IMR-90 (cell line): ENCODE measurements around the gene ZNF547. TPM values are rescaled to one million over a fixed set of nuclear protein-coding genes. Genes with fewer than 3 reads are reported as not detected.

Source experiments
- ATAC-seq: fragments of 200-7000 bp; cut with Tn5 transposase; 2 replicates; pipeline ENCODE4 v1.9.1; 2020; ENCODE audit warnings: low read depth, mild to moderate bottlenecking, moderate library complexity
- BruUV-seq: library from RNA; stranded (reverse); fragments of 400-500 nt; replicated peaks from 2 replicates; lab custom pipeline; 2021; lab: Mats Ljungman, UMichigan
- CTCF ChIA-PET: fragments of 300-600 bp; formaldehyde crosslinking; extraction: SDS; loops from one replicate; lab custom pipeline; 2021; ENCODE audit warnings: antibody characterized with exemption; lab: Yijun Ruan, JAX
- POLR2A ChIA-PET: fragments of 300-600 bp; sonication (Branson Sonifier 250); formaldehyde crosslinking; loops from one replicate; lab custom pipeline; 2022; ENCODE audit warnings: antibody characterized with exemption; ENCODE audit not compliant: unreplicated experiment; lab: Charles Lee
- DNase-seq: peaks from one replicate; pipeline ENCODE4 v3.0.0; 2013
- H2AFZ ChIP-seq: replicated peaks from 2 replicates; pipeline ENCODE3; 2013; ENCODE audit warnings: low read length, mild to moderate bottlenecking; ENCODE audit not compliant: poor library complexity
- H2AK5ac ChIP-seq: 2 replicates; pipeline ENCODE4 v1.6.1; 2013; ENCODE audit warnings: low read depth, low read length, inconsistent platforms
- H2AK9ac ChIP-seq: replicated peaks from 2 replicates; pipeline ENCODE3; 2013; ENCODE audit warnings: mild to moderate bottlenecking, low read depth, low read length, moderate library complexity; ENCODE audit not compliant: poor library complexity
- H2BK120ac ChIP-seq: 2 replicates; pipeline ENCODE4 v1.6.1; 2013; ENCODE audit warnings: low read depth, low read length, inconsistent platforms
- H2BK15ac ChIP-seq: 3 replicates; pipeline ENCODE4 v1.6.1; 2013; ENCODE audit warnings: low read depth, low read length, inconsistent platforms
- H2BK20ac ChIP-seq: 2 replicates; pipeline ENCODE4 v1.6.1; 2013; ENCODE audit warnings: low read depth, mild to moderate bottlenecking, inconsistent platforms, low read length, moderate library complexity
- H2BK5ac ChIP-seq: 2 replicates; pipeline ENCODE4 v1.6.1; 2013; ENCODE audit warnings: mild to moderate bottlenecking, low read depth, low read length, inconsistent platforms; ENCODE audit not compliant: poor library complexity, severe bottlenecking
- H3K14ac ChIP-seq: replicated peaks from 2 replicates; pipeline ENCODE4 v1.6.1; 2013; ENCODE audit warnings: low read depth, low read length, inconsistent platforms
- H3K18ac ChIP-seq: 2 replicates; pipeline ENCODE4 v1.6.1; 2013; ENCODE audit warnings: low read depth, low read length, control low read depth
- H3K23ac ChIP-seq: 2 replicates; pipeline ENCODE4 v1.6.1; 2013; ENCODE audit warnings: low read depth, low read length, inconsistent platforms
- H3K27ac ChIP-seq: 2 replicates; pipeline ENCODE4 v1.5.1; 2013; ENCODE audit warnings: mild to moderate bottlenecking, control low read depth, low read length; ENCODE audit not compliant: insufficient read depth
- H3K27me3 ChIP-seq: 2 replicates; pipeline ENCODE4 v1.6.1; 2013; ENCODE audit warnings: low read length; ENCODE audit not compliant: control insufficient read depth, insufficient read depth
- H3K36me3 ChIP-seq: 2 replicates; pipeline ENCODE4 v1.6.1; 2013; ENCODE audit warnings: low read length, mixed read lengths; ENCODE audit not compliant: control insufficient read depth, insufficient read depth
- H3K4ac ChIP-seq: 2 replicates; pipeline ENCODE4 v1.6.1; 2013; ENCODE audit warnings: low read depth, low read length, inconsistent platforms
- H3K4me1 ChIP-seq: 2 replicates; pipeline ENCODE4 v1.6.1; 2013; ENCODE audit warnings: low read length, mixed read lengths; ENCODE audit not compliant: control insufficient read depth, insufficient read depth
- H3K4me2 ChIP-seq: 2 replicates; pipeline ENCODE4 v1.6.1; 2013; ENCODE audit warnings: low read depth, mild to moderate bottlenecking, control low read depth, low read length, moderate library complexity
- H3K4me3 ChIP-seq: 2 replicates; pipeline ENCODE4 v1.5.1; 2013; ENCODE audit warnings: low read depth, mild to moderate bottlenecking, control low read depth, low read length, moderate library complexity; ENCODE audit not compliant: insufficient read depth
- H3K56ac ChIP-seq: 2 replicates; pipeline ENCODE4 v1.6.1; 2013; ENCODE audit warnings: low read length, inconsistent platforms; ENCODE audit not compliant: insufficient read depth; ENCODE audit errors: extremely low read depth
- H3K79me1 ChIP-seq, 2 experiments: 2 replicates each; pipeline ENCODE4 v1.6.1; 2013; ENCODE audit warnings: low read length in 2 of 2, inconsistent platforms in 1 of 2, low read depth in 1 of 2
- H3K9ac ChIP-seq: 2 replicates; pipeline ENCODE4 v1.6.1; 2013; ENCODE audit warnings: low read depth, low read length, control low read depth
- H3K9me1 ChIP-seq: 2 replicates; pipeline ENCODE4 v1.6.1; 2013; ENCODE audit warnings: low read length, inconsistent platforms; ENCODE audit not compliant: insufficient read depth
- H3K9me3 ChIP-seq: 2 replicates; pipeline ENCODE4 v1.6.1; 2013; ENCODE audit warnings: low read length; ENCODE audit not compliant: control insufficient read depth, insufficient read depth
- H4K20me1 ChIP-seq: 2 replicates; pipeline ENCODE4 v1.6.1; 2013; ENCODE audit warnings: low read length, inconsistent platforms; ENCODE audit not compliant: insufficient read depth
- H4K5ac ChIP-seq: 2 replicates; pipeline ENCODE4 v1.6.1; 2013; ENCODE audit warnings: mild to moderate bottlenecking, low read depth, low read length, control low read depth
- H4K8ac ChIP-seq, 2 experiments: 2 replicates each; pipeline ENCODE4 v1.6.1; 2013; ENCODE audit warnings: low read depth in 2 of 2, low read length in 2 of 2, control low read depth in 1 of 2, inconsistent platforms in 1 of 2
- H4K91ac ChIP-seq: 2 replicates; pipeline ENCODE4 v1.6.1; 2013; ENCODE audit warnings: low read depth, low read length, inconsistent platforms; ENCODE audit not compliant: insufficient read depth
- CEBPB ChIP-seq: IDR thresholded peaks from 2 replicates; pipeline ENCODE4 v1.6.1; 2012; ENCODE audit warnings: low read depth, low read length, improper control_type of control experiment
- MAFK ChIP-seq: IDR thresholded peaks from 2 replicates; pipeline ENCODE4 v1.6.1; 2012; ENCODE audit warnings: low read depth, low read length, improper control_type of control experiment
- MXI1 ChIP-seq: IDR thresholded peaks from 2 replicates; pipeline ENCODE4 v1.6.1; 2012; ENCODE audit warnings: low read depth, mild to moderate bottlenecking, low read length, moderate library complexity, borderline replicate concordance
- WGBS, 2 experiments: methylation state at CpG; one replicate each; pipeline versions ENCODE4 v1.1.5 to v1.1.7; 2013; ENCODE audit warnings: missing lambda C conversion rate in 2 of 2; ENCODE audit not compliant: insufficient read length in 1 of 2; ENCODE audit errors: extremely low coverage in 2 of 2; 5-methylcytosine and 5-hydroxymethylcytosine counted together
- dilution Hi-C: fragments of 300-500 bp; cut with HindIII; formaldehyde crosslinking; loops from one replicate; pipeline ENCODE4 v1.14.3; 2018; ENCODE audit warnings: low sequenced_read_pairs; ENCODE audit not compliant: unreplicated experiment
- in situ Hi-C: fragments of 300-500 bp; cut with MboI; formaldehyde crosslinking; loops from 3 replicates; pipeline ENCODE4 v1.14.3; 2019; ENCODE audit warnings: low sequenced_read_pairs, inconsistent platforms, mixed read lengths
- intact Hi-C: fragments of 100-400 bp; cut with micrococcal nuclease; formaldehyde crosslinking; loops from 2 replicates; pipeline ENCODE4 v1.10.0; 2022
- polyA plus RNA-seq, 3 experiments: library from polyadenylated mRNA; depleted of rRNA; stranded (reverse); fragments of >200 nt; gene quantifications; 2 replicates each; pipeline ENCODE4 v1.2.3, GENCODE V29; 2012; ENCODE audit warnings: low replicate concordance in 1 of 3
- total RNA-seq: library from RNA; depleted of rRNA; stranded (reverse); fragments of >200 nt; gene quantifications from 2 replicates; pipeline ENCODE4 v1.2.3, GENCODE V29; 2012

The ZNF547 gene
- total and polyA plus RNA-seq, 2 of the 4 experiments (the other 2 are of a cell fraction) = 2.1 to 5.6 TPM

GRCh38 chr19:57362419-57362818, 932 bp upstream of the ZNF547 start:
- in situ Hi-C loops (no loop called here), dilution Hi-C loops (no loop called here), intact Hi-C loops (no loop called here)
- H3K9ac ChIP-seq = peak overlapping the region; percentile 73
- H2AFZ ChIP-seq = peak overlapping the region; percentile 91
- peaks cover 17 to 34% of the 10 kb centered on the region in 2 experiments; a peak in 3 of 4 replicates for H3K79me1 ChIP-seq
- no peaks in the 10 kb centered on the region for H3K4me1 ChIP-seq
- peak overlapping the region; percentile 54; the same call in 1 of the 2 replicates for H3K4me3 ChIP-seq
- peak overlapping the region; percentile 92; the same call in 1 of the 2 replicates for H3K23ac ChIP-seq
- peak overlapping the region; percentile 81 for H3K4ac ChIP-seq
- BruUV-seq = no TSS peak
- peak overlapping the region; percentile 73 for H2BK5ac ChIP-seq
- H4K8ac ChIP-seq = peak overlapping the region; percentile 97 to 99
- H2AK5ac ChIP-seq = peak overlapping the region; percentile 65; the same call in 1 of the 2 replicates
- peak overlapping the region; percentile 59; the same call in 1 of the 2 replicates for H3K56ac ChIP-seq
- H3K14ac ChIP-seq = peak overlapping the region; percentile 93
- DNase-seq (no peak), ATAC-seq (no peak)
- H3K9me1 ChIP-seq = no peaks in the 10 kb centered on the region; the same call in 1 of the 2 replicates
- ChIA-PET CTCF (no interaction called here), POLR2A (interaction anchor here (0.6 to 1.0 kb wide), 3 partner anchors 12 to 393 kb away, joined by 3 to 11 read pairs (median 4); partner anchors contain the start of genes ZNF304 and ZNF548)
- no CpG with 5 or more reads among the region's 2 CpGs for WGBS, 2 experiments
- H3K4me2 ChIP-seq = peak overlapping the region; percentile 81
- no peaks in the 10 kb centered on the region for H3K27me3 ChIP-seq
- peaks cover 15% of the 10 kb centered on the region for H3K36me3 ChIP-seq
- H2AK9ac ChIP-seq = no peak overlapping the region
- H3K9me3 ChIP-seq = no peaks in the 10 kb centered on the region
- H4K91ac ChIP-seq = peak overlapping the region; percentile 79
- TF ChIP-seq MXI1 (no peak), CEBPB (no peak), MAFK (no peak)
- H4K5ac ChIP-seq = peak overlapping the region; percentile 94
- H2BK15ac ChIP-seq = peak overlapping the region; percentile 77
- H2BK120ac ChIP-seq = peak overlapping the region; percentile 46; the same call in 1 of the 2 replicates
- no peak overlapping the region for H3K18ac ChIP-seq
- peak overlapping the region; percentile 76; the same call in 1 of the 2 replicates for H3K27ac ChIP-seq
- H2BK20ac ChIP-seq = no peak overlapping the region
- no peaks in the 10 kb centered on the region for H4K20me1 ChIP-seq
